AG09309 (cell line): ENCODE data around the gene DERL3.

Experiments
- DNase-seq: peaks from one replicate; pipeline ENCODE4 v3.0.0-alpha.2; 2010; ENCODE audit warnings: low read depth
- H3K4me3 ChIP-seq: 2 replicates; pipeline ENCODE4 v1.5.1; 2011; ENCODE audit warnings: mild to moderate bottlenecking, low read depth, low read length, moderate library complexity; ENCODE audit not compliant: control insufficient read depth
- CTCF ChIP-seq: IDR thresholded peaks from 2 replicates; pipeline ENCODE4 v1.5.1; 2011; ENCODE audit warnings: mild to moderate bottlenecking, low read depth, low read length, inconsistent platforms; ENCODE audit not compliant: insufficient read depth, control insufficient read depth; ENCODE audit errors: missing control alignments

The DERL3 gene

DNA sequence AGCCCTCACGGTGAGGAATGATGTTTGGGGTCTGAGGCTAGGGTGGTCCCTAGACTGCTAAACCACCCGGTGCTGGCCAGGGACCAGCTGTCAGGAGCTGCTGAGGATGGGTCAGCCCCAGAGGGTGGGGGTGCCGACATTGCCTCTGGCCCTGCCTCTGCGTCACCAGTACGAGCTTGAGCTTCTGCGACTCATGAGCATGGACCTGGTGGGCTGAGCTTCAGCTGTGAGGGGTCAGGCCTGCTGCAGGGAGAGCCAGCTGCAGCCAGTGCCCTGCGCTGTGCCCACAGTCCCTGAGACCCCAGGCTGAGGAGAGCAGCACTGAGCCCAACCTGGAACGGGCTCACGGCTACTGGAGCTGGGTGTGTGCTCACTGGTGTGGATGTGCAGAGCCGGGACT is 7.0 kb downstream of the DERL3 start:
- no peak for TF ChIP-seq CTCF
- H3K4me3 ChIP-seq: no peak overlapping the region
- DNase-seq: no peak

DNA sequence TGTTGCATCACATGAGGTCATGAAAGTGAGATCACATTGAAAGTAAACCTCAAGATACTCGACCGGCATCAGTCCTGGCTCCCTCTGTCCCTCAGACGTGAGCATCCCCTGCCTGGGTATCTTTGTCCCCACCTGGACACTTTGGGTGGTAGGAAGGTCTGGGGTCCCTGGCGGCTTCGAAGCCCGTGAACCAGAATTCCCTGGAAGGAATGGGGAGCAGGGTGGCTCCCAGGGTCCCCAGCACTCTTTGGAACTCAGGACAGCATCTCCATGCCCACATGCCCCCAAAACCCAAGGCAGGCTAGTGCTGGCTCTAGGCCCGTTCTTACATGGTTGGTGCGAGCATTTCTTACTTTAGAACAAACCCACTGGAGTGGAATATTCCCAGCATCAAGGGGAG is 7.5 kb downstream of the DERL3 start:
- no peak overlapping the region for H3K4me3 ChIP-seq
- no peak for DNase-seq
- no peak for TF ChIP-seq CTCF

DNA sequence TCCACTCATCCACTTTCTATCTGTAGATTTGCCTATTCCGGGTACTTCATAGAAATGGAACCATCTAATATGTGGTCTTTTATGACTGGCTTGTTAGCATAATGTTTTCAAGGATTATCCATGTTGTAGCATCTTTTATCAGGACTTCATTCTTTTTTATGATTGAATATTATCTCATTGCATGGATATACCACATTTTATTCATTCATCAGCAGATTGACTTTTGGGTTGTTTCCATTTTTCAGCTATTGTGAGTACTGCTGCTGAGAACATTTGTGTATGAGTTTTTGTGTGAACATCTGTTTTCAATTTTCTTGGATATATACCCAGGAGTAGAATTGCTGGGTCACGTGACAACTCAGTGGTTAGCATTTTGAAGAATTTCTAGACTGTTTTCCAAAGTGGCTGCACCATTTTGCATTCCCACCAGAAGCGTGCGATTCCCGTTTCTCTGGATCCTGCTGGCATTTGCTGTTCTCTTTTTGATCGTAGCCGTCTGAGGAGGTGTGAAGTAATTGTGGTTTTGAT is 8.9 kb downstream of the DERL3 start:
- H3K4me3 ChIP-seq: no peak overlapping the region
- no peak for TF ChIP-seq CTCF
- DNase-seq: peak; percentile 85

- no peak for DNase-seq
- TF ChIP-seq CTCF: no peak
- no peak overlapping the region for H3K4me3 ChIP-seq
These were observed 9.8 kb downstream of the DERL3 start for GRCh38 chr22:23828800-23829680.

DNA sequence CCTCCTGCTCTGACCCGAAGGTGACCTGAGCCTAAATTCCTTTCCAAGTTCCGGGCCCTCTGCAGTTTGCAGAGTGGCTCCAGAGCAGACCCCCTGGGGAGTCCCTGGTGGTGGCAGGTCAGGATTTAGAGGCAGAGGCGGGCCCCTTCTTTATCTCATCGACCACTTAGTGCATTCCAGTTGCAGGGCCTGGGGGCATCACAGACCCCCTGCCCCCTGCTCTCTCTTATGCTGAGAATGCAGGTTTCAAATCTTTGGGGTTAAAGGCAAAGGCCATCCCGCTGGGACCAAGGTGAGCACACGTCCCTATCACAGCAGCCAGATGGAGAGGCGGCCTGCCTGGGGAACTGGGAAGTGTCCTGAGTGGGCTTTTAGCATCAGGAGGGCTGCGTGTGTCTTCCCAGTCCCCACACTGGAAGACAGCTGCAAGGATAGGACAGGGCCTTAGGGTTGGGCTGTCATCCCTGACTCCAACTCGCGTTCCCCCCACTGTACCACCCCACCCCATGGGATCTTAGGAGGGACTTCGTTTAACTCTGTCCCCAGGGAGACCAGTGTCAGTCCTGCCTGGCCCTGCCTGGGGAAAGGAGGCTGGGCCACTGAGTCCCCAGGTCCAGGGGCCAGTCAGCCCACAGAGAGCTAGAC is 11.3 kb downstream of the DERL3 start:
- TF ChIP-seq CTCF: no peak
- DNase-seq: no peak
- no peak overlapping the region for H3K4me3 ChIP-seq

DNA sequence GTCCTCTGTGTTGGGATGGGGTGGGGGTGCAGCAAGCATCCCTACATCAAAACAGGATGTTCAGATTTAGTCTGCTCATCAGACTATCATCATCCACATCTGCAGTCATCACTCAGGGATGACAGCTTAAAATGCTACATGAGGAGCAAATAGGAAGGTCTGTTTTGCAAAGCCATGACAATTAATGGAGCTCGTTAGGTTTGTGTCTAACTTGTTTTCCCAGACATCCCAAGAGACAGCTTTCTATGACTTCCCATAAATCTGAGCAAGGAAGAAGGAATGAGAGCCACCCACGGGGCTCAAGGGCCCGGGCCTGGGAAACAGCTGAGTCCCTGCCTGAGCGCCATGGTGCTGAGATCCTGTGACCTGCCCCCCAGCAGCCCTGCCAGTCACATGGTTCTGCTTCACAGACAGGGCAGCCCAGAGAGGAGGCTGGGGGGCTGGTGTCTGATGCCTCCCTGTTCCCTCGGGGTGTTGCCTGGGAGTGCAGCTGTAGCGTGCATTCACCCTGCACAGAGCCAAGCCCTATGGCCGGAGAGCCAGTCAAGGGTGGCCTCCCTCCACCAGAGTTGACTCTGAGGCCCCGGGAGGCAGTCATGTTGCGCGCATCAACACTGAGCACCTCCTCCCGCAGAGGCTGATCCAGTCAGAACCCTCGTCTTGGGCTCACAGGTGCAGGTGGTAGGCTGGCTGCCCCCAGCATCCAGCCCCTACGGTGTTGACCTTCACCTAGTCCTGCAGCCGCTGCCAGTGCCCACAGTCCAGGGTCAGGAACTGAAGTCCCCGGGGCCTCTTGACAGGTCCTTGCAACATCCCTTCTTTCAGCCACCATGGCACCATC is 12.1 kb downstream of the DERL3 start:
- no peak overlapping the region for H3K4me3 ChIP-seq
- TF ChIP-seq CTCF: no peak
- no peak for DNase-seq
